GM19023 (cell line): Measurements from ENCODE around the gene PTPRR.

Source experiments
- ATAC-seq: cut with Tn5 transposase; IDR thresholded peaks from one replicate; pipeline ENCODE4 v1.9.1; 2021; ENCODE audit warnings: mild to moderate bottlenecking, moderate library complexity; ENCODE audit not compliant: unreplicated experiment

Gene PTPRR

GRCh38 chr12:70919176-70919575 is 1.4 kb downstream of the PTPRR start:
- no peak for ATAC-seq

- ATAC-seq, result no peak
These were observed 2.2 kb downstream of the PTPRR start for GRCh38 chr12:70918321-70918720.

- ATAC-seq, result no peak
These were observed 9.9 kb downstream of the PTPRR start for GRCh38 chr12:70910666-70911065.

- no peak for ATAC-seq
These were observed 11.6 kb downstream of the PTPRR start for GRCh38 chr12:70908978-70909377.

GRCh38 chr12:70907412-70907811 is 13.1 kb downstream of the PTPRR start:
- no peak for ATAC-seq

- ATAC-seq, result no peak
These were observed 24.6 kb downstream of the PTPRR start for GRCh38 chr12:70895956-70896355.

GRCh38 chr12:70892593-70892992 is 27.9 kb downstream of the PTPRR start:
- no peak for ATAC-seq

GRCh38 chr12:70890895-70891832 is 29.4 kb downstream of the PTPRR start:
- no peak for ATAC-seq

GRCh38 chr12:70885956-70886355 is 34.6 kb downstream of the PTPRR start:
- ATAC-seq, result no peak

GRCh38 chr12:70883855-70884254 is 36.7 kb downstream of the PTPRR start:
- ATAC-seq, result no peak

- ATAC-seq, result no peak
These were observed 39.8 kb downstream of the PTPRR start for GRCh38 chr12:70880744-70881143.

GRCh38 chr12:70876952-70877351 is 43.6 kb downstream of the PTPRR start:
- ATAC-seq, result no peak

GRCh38 chr12:70875628-70876027 is 44.9 kb downstream of the PTPRR start:
- ATAC-seq, result no peak

GRCh38 chr12:70854881-70855568 is 65.5 kb downstream of the PTPRR start:
- ATAC-seq, result no peak

GRCh38 chr12:70854138-70854537 is 66.4 kb downstream of the PTPRR start:
- ATAC-seq, result no peak

- ATAC-seq, result no peak
These were observed 67.2 kb downstream of the PTPRR start for GRCh38 chr12:70853326-70853725.

GRCh38 chr12:70852416-70853150 is 68.0 kb downstream of the PTPRR start:
- no peak for ATAC-seq

- ATAC-seq, result no peak
These were observed 71.1 kb downstream of the PTPRR start for GRCh38 chr12:70849265-70849960.

- ATAC-seq, result no peak
These were observed 72.7 kb downstream of the PTPRR start for GRCh38 chr12:70847871-70848270.

GRCh38 chr12:70845268-70845667 is 75.3 kb downstream of the PTPRR start:
- ATAC-seq, result no peak

GRCh38 chr12:70843363-70843762 is 77.2 kb downstream of the PTPRR start:
- no peak for ATAC-seq
